ENCODE data around the gene ATG4B.

GRCh38 chr2:241602720-241603119 lies 34.8 kb upstream of the ATG4B start:
- TF ChIP-seq CTCF (IDR thresholded peaks at IDR 0.05) = no peak
- TF ChIP-seq EZH2 (IDR thresholded peaks at IDR 0.05) = no peak
- TF ChIP-seq EZH2phosphoT487 (IDR thresholded peaks at IDR 0.05) = no peak
